Right kidney (tissue), 1 donor: ENCODE data around the gene ERC2.

ENCODE experiments used
- DNase-seq: peaks from one replicate; pipeline ENCODE4 v3.0.0-alpha.2; 2016

The ERC2 gene

GRCh38 chr3:55701997-55702396, 766.3 kb downstream of the ERC2 start:
- no peak for DNase-seq

DNA sequence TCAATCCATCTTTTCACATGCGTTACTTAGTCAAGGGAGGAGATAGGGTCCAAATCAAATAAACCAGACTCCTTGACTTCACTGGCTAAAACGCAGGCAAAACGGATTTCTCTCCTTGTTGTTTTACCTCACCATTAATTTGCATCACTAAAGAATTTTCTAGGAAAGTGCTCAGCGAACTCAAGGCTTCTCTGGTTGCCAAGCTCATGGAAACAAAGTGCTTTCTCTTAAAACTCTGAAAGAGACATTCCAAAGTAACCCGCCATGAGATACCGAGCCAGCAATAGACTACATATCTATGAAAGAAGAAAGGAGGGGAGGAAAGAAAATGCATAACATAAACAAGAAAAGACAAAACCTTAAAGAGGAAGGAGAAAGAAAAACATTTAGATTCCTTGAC, 769.4 kb downstream of the ERC2 start:
- no peak for DNase-seq

DNA sequence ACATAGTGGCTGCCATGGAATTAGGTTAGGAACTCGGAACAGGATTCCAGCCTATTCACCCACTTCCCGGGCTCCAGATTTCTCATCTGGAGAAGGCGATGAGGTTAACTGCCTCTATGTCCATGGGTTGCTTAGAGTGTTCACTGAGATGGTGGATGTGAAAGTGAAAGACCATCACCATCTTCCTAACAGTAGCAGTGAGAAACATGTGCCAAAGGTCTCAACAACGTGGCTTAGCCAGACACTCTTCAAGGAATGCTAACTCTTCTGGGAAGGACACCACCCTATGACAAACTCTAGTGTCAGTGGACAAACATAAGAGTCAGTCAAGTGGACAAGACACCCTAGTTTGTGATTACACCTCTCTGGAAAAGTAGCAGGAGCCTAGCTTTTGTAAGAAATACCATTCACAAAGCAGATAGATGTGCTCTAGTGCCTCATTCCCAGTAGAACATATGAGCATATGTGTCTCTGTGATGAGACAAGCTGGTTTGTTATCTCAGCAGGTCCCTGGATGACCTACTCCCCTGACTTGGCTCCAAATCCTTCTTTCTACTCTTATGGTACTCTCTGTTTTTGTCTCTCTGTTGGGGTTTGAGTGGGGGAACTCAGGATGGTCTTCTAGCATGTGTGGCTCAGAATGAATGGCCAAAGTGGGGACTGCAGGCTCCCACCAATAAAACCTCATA, 770.9 kb downstream of the ERC2 start:
- DNase-seq: no peak

DNA sequence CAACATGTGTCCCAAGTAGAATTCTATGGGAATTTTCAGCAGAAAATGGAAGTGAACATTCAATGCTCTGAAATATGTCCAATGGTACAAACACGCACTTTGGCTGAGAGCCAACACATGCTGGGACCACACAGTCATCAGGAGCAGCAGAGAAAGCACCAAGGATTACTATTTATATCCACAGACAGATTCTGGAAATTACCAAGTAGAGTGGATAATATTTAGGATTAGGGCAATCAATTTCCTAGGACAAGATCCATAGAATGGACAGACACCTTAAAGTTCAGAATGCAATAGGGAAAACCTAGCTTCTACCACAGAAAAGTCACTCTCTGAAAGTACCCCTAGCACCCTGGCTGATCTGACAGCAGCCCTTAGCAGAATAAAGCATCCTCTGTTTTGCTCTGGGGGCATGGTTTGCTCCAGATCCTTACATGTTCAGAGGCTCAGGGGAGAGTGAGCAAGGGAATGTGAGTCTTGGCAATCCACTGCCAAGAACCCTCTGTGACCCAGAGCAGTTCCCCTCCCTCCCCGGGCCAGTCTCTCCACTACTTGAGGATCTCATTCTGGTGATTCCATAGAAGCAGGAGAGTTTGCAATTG, 775.2 kb downstream of the ERC2 start:
- no peak for DNase-seq

DNA sequence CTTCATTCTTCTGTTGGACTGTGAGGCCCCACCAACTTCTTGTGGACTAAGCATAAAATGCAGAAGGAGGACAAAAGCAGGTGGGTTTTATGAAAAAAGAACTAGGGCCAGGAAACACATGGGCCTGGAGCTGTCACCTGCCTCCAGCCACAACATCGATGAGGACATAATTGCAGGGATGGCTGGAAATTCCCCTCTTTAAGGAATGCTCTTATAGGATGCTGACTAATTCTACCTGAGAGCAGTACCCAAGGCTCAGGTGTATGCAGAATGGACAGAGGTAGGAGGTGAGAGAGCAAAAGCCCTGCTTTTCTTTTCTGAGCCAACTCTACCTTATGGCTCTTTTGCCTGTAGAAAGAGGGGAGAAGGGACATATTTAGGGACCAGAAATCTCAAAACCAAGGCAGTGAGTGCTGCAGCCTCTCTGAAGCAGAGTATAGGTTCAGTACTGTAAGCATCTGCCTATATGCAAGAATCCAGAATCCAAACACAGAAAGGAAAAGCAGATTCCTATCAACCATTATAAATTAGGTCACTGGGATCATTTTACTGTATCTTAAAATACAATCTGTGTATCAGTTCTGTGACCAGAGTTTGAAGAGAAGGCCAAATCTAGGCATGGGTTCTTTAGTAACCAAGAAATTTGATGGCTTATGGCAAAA, 775.8 kb downstream of the ERC2 start:
- no peak for DNase-seq

DNA sequence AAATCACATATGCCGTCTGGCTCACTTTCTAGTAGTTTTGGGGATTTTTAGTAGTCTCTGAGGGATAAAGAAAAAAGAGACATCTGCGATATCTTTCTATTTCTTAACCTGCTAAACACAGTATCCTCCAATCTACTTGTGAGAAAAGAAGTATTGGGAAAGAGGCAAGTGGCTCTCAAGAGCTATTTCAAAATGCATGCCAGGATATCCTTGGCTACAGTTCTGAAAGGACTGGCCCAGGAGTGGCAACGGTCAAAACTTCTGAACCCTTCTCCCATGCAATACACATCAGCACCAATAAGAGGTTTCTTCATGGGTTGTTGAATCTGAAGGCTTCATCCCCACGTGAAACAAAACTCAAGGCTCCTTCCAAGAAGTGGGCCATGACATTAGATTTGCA, 777.1 kb downstream of the ERC2 start:
- DNase-seq: no peak

DNA sequence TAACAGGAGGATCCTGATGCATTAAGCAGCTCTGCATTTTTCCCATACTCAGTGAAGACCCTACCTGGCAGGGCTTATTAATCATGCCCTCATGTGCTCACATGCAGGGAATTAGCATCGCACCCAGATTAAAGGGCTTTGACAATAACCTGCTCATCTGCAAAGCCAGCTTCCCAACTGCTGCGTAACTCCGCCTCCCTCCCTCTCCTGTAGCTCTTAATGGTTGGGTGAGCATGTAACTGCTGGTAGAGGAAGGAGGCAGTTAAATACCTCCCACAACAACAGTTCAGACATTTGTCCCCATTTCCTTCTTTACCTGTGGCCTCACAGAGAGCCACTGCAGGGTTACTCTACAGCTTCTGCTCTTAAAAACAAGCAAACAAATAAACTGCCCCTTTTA, 777.5 kb downstream of the ERC2 start:
- DNase-seq: no peak

- no peak for DNase-seq
Measured at GRCh38 chr3:55690177-55690576, 778.1 kb downstream of the ERC2 start.

GRCh38 chr3:55688154-55688553, 780.1 kb downstream of the ERC2 start:
- DNase-seq: no peak

DNA sequence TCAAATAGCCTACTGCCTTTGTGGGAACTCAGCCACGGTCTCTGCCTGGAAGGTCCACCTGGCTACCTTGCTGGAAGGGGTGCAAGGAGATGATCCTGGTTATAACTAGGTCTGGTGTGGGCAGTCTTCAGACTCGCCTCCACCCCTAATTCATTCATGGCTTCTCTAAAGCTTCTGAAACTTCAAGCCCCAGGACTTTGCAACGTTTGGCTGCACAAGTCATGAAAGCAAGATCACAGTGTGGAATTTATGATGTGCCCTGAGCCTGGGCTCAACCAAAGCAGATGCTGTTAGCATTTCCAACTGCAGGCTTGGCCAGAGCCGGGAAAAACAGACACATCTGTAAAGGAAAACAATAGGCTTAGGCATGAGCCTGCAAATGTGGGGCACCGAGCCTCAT, 780.7 kb downstream of the ERC2 start:
- no peak for DNase-seq

DNA sequence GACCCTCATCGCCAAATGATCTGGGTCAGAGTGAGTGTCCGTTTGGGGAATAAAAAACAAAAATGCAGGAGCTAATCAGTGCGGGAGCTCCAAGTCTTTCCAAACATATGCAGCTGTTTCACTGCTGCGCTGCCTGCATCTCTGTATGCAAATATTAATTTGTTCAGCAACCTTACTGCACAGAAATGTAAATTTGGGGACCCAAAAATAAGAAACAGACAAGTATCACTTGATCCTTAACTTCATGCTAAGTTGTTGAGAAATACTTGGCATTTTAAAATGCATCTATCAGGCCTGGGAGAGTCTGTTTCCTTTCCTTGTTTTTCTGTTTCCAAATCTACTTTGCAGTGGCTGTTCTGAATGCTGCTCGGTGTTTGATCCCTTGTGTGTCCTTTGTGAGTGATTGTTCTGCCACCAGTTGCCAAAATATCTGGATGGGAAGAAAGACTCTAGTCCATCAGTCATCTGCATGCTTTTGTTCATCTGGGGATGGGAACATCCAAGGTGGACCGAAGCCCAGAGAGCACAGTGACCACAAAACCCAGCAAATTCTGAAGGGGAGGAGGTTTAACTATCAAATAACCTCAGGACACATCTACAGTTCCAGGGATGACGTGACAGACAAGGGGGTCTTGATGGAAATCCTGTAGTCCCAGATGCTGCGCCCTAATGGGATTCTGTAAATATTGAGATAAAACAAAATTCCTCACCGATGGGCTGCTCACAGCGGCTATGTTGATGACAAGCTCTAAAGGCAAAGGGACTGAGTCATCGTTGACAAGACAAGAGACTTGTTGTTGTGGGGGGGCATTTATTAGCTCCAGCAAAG, 781.6 kb downstream of the ERC2 start:
- DNase-seq: no peak

DNA sequence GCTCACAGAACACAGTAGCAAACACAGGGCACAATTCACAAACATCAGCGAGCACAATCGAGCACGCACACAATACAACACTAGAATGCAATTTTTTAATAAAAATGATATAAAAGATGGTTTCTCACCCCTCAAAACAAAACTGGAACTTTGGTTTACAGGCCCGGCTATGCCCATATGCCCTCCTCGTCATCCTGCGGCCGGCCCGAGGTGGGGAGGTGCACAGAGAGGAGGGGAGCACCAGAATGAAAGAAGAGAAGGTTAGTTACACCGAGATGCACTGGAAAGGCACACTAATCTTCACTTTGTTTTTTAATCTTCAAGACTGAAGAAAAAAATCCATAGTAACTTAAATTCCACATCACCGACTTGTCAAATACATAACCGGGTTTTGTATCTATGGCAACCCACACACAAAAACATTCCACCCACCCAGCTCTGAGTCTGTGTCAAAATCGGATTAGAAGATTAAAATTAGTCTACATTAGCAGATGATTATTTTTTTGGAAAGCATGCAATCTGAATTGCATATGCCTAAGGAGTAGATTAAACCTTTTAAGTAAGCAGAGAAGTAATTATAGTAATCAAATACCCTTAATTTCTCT, 784.5 kb downstream of the ERC2 start:
- no peak for DNase-seq

DNA sequence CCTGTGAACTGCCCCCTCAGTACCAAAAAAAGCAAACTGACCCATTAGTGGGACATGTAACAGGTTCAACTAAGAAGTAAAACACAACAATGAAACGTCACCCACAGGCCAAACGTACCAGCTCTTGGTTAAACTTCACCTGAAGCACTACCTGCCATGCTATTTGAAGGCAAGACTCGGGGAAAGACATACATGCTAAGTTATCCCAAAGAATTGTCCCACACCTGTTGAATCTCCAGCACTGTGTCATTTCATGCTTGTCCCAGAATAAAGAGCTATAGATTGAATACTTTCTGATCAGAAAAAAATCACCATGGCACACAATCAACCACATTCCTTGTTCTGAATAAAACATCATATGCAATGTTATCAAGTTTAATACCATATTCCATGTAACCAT, 785.8 kb downstream of the ERC2 start:
- DNase-seq: no peak

GRCh38 chr3:55678546-55679216, 789.6 kb downstream of the ERC2 start:
- no peak for DNase-seq

GRCh38 chr3:55676643-55677042, 791.6 kb downstream of the ERC2 start:
- DNase-seq: no peak

- no peak for DNase-seq
Measured at GRCh38 chr3:55675478-55675877, 792.8 kb downstream of the ERC2 start.

DNA sequence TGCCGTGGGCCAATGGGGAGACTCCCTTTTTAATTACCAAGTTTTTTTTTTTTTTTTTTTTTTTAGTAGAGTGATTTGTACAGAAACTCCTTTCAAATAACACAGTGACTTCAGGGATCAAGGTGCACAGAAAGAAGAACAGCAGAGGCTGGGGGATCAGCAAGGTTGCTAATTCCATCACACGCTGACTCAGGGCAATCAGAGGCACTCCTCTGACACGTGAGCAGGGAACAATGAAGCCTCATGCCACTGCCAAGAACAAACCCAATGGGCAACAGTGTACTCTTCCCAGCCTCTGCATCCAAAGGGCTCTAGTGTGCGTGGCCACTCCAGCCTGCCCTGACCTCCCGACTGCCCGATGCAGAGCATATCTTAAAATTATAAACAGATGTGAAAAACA, 794.5 kb downstream of the ERC2 start:
- no peak for DNase-seq

DNA sequence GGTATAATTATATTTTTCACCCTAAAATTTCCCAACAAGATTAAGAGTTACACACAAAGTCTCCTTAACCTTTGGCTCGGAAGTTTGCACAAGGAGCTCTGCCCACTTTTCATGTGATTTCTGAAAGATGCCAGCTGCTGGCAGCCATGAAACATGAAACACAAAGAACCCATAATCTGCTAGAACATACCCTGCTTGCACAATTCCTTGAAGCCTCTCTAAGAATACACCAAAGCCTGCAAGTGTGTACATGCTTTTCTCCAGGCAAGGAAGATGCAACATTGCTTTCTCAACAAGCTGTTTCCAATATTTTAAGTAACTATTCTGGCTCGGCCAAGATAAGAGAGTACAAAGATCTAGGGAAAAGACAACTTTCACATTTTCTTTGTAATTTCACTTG, 799.1 kb downstream of the ERC2 start:
- no peak for DNase-seq

- DNase-seq: no peak
Measured at GRCh38 chr3:55668359-55668758, 799.9 kb downstream of the ERC2 start.

DNA sequence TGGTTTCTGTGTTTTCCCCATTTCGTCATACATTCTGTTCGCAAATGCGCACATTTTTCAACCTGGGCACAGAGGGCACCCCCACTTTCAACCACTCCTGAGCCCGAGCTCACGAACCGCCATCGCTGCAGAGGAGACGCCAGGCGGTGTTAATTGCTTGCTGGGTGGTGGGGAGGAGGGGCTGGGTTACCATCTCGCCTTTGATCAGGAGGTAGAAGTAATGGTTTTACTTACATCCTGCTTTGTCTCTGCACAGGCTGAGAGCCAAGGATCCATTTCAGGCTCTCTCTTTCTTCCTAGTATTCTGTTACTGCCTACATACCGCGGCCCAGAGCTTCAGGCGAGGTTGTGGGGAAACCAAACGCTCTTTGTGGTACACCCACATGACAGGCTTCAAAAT, 803.9 kb downstream of the ERC2 start:
- DNase-seq: no peak

DNA sequence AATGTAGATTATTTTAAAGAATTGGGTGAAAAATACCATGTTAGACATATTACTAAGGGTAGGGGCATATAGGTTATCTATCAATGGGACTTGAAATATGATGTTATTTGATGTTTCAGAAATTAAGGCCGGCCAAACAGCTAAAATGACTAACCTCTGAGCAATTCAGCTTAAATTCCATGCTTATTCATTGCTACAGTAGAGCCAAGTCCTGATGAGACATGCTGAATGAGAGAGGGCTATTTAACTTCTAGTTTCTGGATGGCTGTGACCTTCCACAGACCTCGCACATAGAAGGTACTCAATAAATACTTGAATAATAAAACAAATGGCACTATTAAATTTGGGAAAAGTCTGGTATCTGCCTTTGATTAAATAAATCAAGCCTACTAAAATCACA, 805.6 kb downstream of the ERC2 start:
- DNase-seq: no peak

GRCh38 chr3:55661571-55661970, 806.7 kb downstream of the ERC2 start:
- no peak for DNase-seq
